Pancreas (tissue), 10 donors: ENCODE data around the gene TENT5C. TPM values are rescaled to one million over a fixed set of nuclear protein-coding genes. Genes with fewer than 3 reads are reported as not detected.

Source experiments
- ATAC-seq, 4 donors: fragments of 200-7000 bp; cut with Tn5 transposase; one replicate each; pipeline versions ENCODE4 v1.8.0 to v1.9.1; 2020; ENCODE audit warnings: mild to moderate bottlenecking in 4 of 4, moderate library complexity in 4 of 4
- DNase-seq, 6 donors: peaks; one replicate each; pipeline ENCODE4 v3.0.0-alpha.2; 2020
- FAIRE-seq: peaks from 2 replicates; lab custom pipeline; 2012; peaks lifted over from hg19 to GRCh38; lab: Jason Lieb, UNC
- H3K27ac ChIP-seq, 4 donors: fragments of 200-600 bp; sonication (generic); 1 replicate in 3 of 4; 2 replicates in 1 of 4; pipeline versions ENCODE4 v1.5.0 to v1.8.0; 2020
- H3K27me3 ChIP-seq, 4 donors: fragments of 200-600 bp; one replicate each; pipeline ENCODE4 v1.8.0; 2021
- H3K36me3 ChIP-seq, 3 donors: fragments of 200-600 bp; sonication (generic) in 1 of 3; one replicate each; pipeline versions ENCODE4 v1.5.0 to v1.8.0; 2020 to 2021
- H3K4me1 ChIP-seq, 3 donors: fragments of 200-600 bp; one replicate each; pipeline ENCODE4 v1.8.0; 2021
- H3K4me3 ChIP-seq, 4 donors: fragments of 200-600 bp; sonication (generic) in 2 of 4; one replicate each; pipeline versions ENCODE4 v1.5.0 to v1.8.0; 2020 to 2021
- H3K9me3 ChIP-seq, 4 donors: fragments of 200-600 bp; one replicate each; pipeline ENCODE4 v1.8.0; 2021
- CTCF ChIP-seq, 4 donors: fragments of 200-600 bp; sonication (generic) in 3 of 4; IDR thresholded peaks; one replicate each; pipeline versions ENCODE4 v1.5.0 to v1.8.0; 2021; ENCODE audit warnings: antibody characterized with exemption in 4 of 4
- WGBS, 2 donors: extraction: QIAGEN DNeasy Blood & Tissue Kit; methylation state at CpG; one replicate each; pipeline ENCODE4 v1.1.7; 2013; 5-methylcytosine and 5-hydroxymethylcytosine counted together
- intact Hi-C, 3 donors: fragments of 100-400 bp; cut with DNase I; formaldehyde crosslinking; loops; one replicate each; pipeline versions ENCODE4 v1.11.1 to v1.14.2; 2022
- polyA plus RNA-seq, 2 donors: library from polyadenylated mRNA; stranded (reverse); fragments of 200-250 nt; gene quantifications; one replicate each; pipeline ENCODE4 v1.2.3, GENCODE V29; 2013
- total RNA-seq, 6 donors: library from RNA; stranded (reverse); fragmentation: NEBNext Ultra II Directional in 4 of 6; extraction: Animal tissue kit (Norgen Biotek cat#: 25700) in 4 of 6; gene quantifications; one replicate each; pipeline versions ENCODE4 v1.2.1 to v1.2.4, GENCODE V29; 2021 to 2023
- donor health status: healthy with polysubstance abuse.
- donor health status: DM: no; HTN: no; CAD: no; lungs with moderate emphysema.
- donor health status: DM: no; HTN: no; CAD: no.
- donor health status: control.
- donor health status: control.
- donor health status: Bipolar disorder and iron deficiency.
- donor health status: DM: yes; HTN: yes; CAD: no.
- donor health status: DM: no; HTN: no; CAD: no.
- donor health status: DM: no; HTN: no; CAD: no.
- donor health status: DM: yes; HTN: yes; CAD: no.

TENT5C gene
- total and polyA plus RNA-seq, 8 donors = 6.7 to 68.1 (median 31.5) TPM

- no peaks in the 10 kb centered on the region for H3K9me3 ChIP-seq
- ATAC-seq = no peak
- no peaks in the 10 kb centered on the region for H3K36me3 ChIP-seq
- TF ChIP-seq CTCF (IDR thresholded peaks at IDR 0.05) = no peak
- H3K27ac ChIP-seq = no peak overlapping the region
- intact Hi-C loops = no loop called here
- peaks cover 0 to 23% (median 0%) of the 10 kb centered on the region in 3 donors for H3K4me1 ChIP-seq
- WGBS, 2 donors = 61 to 62% methylated on average over 11 of the region's 11 CpGs
- DNase-seq = no peak
- H3K27me3 ChIP-seq = no peaks in the 10 kb centered on the region
- H3K4me3 ChIP-seq = no peak overlapping the region
- no peak for FAIRE-seq
Measured at GRCh38 chr1:117653732-117654492, 48.1 kb downstream of the TENT5C start.

- Histone ChIP-seq H3K27ac (peak overlapping the region in 2 of 4 donors; percentile 75 to 82), H3K9me3 (no peaks in the 10 kb centered on the region), H3K36me3 (no peaks in the 10 kb centered on the region), H3K27me3 (no peaks in the 10 kb centered on the region), H3K4me1 (peaks cover 0 to 23% (median 0%) of the 10 kb centered on the region in 3 donors), H3K4me3 (no peak overlapping the region)
- FAIRE-seq (no peak), ATAC-seq (peak; percentile 7 to 20 (median 12)), DNase-seq (no peak)
- intact Hi-C loops = no loop called here
- WGBS, 2 donors = 55 to 58% methylated on average over 6 of the region's 6 CpGs
- TF ChIP-seq CTCF (IDR thresholded peaks at IDR 0.05) = no peak
Measured at GRCh38 chr1:117654493-117655219, 48.8 kb downstream of the TENT5C start.

GRCh38 chr1:117655220-117655577 is 49.4 kb downstream of the TENT5C start:
- ATAC-seq (peak; percentile 91 to 98 (median 94)), DNase-seq (peak; percentile 72 to 85 (median 80)), FAIRE-seq (no peak)
- no peaks in the 10 kb centered on the region for H3K9me3 ChIP-seq
- H3K36me3 ChIP-seq = no peaks in the 10 kb centered on the region
- H3K4me3 ChIP-seq = no peak overlapping the region
- TF ChIP-seq CTCF (IDR thresholded peaks at IDR 0.05) = no peak
- peak overlapping the region in 2 of 4 donors; percentile 75 to 82 for H3K27ac ChIP-seq
- intact Hi-C loops = no loop called here
- 42 to 49% methylated on average over 12 of the region's 12 CpGs for WGBS, 2 donors
- peaks cover 0 to 23% (median 0%) of the 10 kb centered on the region in 3 donors for H3K4me1 ChIP-seq
- no peaks in the 10 kb centered on the region for H3K27me3 ChIP-seq

- Histone ChIP-seq H3K4me3 (no peak overlapping the region), H3K27me3 (no peaks in the 10 kb centered on the region), H3K4me1 (peaks cover 0 to 23% (median 0%) of the 10 kb centered on the region in 3 donors), H3K9me3 (no peaks in the 10 kb centered on the region), H3K36me3 (no peaks in the 10 kb centered on the region), H3K27ac (no peak overlapping the region)
- intact Hi-C loops = no loop called here
- FAIRE-seq = no peak
- no peak for DNase-seq
- ATAC-seq = no peak
- TF ChIP-seq CTCF (IDR thresholded peaks at IDR 0.05) = no peak
- WGBS, 2 donors = 89 to 90% methylated on average over 10 of the region's 10 CpGs
Measured at GRCh38 chr1:117656202-117656641, 50.4 kb downstream of the TENT5C start.
